Stimulated activated naive CD4-positive, alpha-beta T cell treated with Interleukin-2 at 50 U/mL for 16 hours (primary cell): ENCODE measurements around the gene TMEM101.
"Not testable (repeated sequence)": the region's sequence is repeated elsewhere in the genome, so short reads cannot be mapped to it uniquely, and the experiment has no call there.

Source experiments
- DNase-seq: peaks from one replicate; lab custom pipeline; 2025; lab: John Stamatoyannopoulos, UW

TMEM101 gene

DNA sequence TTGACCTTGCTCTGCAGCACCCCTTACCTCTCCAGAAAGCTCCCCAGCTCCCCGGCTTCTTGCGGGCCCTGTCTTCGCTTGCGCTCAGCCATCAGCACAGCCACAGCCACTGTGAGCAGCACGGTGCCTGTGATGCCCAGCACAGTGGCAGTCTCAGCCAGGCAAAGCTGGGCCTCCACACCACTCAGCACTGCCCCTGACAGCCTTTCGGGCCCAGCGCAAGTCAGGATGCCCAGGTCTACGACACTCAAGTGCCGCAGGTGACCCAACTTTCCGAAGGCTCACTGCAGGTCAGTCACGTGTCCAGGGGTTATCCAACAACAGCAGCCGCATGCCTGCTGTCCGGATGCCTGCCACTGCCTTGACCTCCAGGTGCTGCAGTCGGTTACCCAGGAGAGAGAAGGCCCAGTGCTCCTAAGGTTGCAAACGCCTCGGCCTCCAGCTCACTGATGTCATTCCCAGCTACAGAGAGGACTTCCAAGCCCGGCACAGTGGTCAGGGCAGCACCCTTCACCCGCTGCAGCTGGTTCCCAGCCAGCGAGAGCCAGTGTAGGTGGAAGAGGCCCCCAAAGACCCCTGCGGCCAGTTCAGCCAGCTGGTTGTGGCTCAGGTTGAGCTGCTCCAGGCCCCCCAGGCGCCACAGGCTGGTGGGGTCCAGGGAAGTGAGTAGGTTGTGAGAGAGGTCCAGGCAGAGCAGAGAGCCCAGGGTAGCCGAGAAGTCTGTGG is 8.9 kb upstream of the TMEM101 start:
- no peak for DNase-seq

DNA sequence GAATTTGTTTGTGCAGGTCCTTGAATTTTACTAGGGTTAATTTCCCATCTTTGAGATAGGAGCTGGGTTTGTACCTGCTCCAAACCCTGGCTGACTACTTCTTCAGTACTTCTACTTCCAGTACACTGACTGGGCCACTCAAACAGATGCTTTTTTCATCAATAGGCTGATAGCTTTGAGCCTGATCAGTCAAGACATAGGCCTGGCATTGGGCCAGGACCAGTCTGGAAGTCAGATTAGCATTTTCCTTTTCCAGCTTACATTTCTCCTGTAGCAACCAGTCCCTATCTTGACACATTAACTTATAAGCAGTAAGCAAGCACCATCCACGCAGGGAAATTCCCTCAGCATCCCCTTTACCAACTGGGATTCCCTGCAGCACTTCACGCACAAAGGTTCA is 7.5 kb upstream of the TMEM101 start:
- DNase-seq, result no peak

DNA sequence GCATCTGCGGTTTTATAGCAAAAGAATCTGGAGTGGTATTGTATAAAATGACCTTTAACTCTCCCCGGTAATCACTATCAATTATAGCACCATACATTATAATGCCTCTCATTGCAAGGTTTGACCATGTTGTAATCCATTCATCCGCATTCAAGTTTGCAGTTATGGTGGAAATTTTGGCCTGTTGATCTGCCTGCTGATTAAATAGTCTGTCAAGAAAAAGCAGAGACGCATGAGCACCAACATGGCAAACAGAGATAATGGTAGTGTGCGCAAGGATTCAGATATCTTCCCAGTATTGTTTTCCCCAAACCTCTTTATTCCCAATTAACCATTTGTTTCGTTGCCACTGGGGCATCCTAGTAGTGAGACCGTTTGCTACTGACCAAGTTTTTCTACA is 6.5 kb upstream of the TMEM101 start:
- DNase-seq, result not testable (repeated sequence)

DNA sequence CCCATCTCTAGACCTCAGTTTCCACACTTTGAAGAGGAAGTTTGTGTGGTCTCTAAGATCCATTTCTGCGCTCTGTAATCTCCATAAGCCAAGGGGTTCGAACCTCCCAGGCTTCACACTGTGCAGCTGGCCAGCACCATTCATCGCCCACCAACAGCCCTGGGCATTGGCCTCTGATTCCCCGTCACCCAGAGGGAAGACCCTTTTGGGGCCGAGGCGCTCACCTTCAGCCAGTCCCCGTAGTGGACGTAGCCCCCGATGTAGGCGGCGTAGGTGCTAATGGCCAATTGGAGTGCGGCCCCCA is 678 bp downstream of the TMEM101 start:
- DNase-seq, result no peak

DNA sequence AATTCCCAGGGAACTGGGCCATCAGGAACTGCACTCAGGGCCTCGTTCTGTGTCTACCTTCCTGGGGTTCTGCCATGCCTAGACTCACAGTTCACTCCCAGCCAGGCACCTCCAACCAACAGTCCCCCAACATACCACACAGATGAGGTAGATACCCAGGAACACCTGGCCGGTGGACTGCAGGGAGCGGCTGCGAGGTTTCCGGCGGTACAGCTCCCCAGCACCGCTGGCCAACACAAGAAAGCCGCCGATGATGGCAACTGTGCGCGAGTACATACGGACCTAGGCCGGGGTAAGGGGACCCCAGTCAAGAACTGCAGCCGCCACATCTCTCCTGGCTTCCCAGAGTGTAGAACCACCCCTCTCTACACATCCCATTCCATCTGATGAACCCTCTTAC is 1.9 kb downstream of the TMEM101 start:
- no peak for DNase-seq

DNA sequence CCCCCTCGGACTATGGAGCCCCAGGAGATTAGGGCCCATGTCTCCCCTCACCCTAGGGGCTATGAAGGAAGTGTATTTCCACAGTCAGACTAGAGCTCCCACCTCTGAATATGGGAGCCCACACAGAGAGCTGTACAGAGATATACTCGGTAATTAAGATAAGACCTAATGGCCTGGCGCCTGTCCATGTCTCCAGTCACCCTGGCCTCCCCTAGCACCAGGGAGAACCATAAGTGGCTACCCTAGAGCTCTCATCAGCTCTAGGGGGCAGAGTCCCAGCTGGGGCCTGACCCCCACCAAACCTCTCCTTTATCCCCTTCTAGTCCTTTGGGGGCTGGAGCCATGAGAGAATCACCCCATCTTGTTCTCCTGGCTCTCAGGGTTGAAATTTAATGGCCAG is 2.4 kb downstream of the TMEM101 start:
- DNase-seq, result no peak

DNA sequence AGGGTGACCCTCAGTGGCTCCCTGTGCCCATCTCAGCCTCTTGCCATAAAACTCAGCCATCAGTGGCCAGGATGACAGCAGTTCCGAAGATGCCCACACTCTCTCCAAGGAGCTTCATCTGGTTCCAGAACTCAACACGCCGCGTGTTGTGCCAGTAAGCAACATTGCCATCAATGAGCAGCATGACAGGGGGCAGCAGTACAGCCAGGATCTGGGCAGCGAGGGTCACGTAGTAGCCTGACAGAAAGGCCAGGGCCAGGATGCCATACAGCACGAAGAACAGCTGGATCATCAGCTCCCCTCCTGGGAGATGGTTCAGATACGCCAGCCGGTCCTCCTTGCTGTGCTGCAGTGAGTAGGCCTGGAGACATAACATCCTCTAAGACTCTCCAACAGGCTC is 2.9 kb downstream of the TMEM101 start:
- DNase-seq, result no peak

DNA sequence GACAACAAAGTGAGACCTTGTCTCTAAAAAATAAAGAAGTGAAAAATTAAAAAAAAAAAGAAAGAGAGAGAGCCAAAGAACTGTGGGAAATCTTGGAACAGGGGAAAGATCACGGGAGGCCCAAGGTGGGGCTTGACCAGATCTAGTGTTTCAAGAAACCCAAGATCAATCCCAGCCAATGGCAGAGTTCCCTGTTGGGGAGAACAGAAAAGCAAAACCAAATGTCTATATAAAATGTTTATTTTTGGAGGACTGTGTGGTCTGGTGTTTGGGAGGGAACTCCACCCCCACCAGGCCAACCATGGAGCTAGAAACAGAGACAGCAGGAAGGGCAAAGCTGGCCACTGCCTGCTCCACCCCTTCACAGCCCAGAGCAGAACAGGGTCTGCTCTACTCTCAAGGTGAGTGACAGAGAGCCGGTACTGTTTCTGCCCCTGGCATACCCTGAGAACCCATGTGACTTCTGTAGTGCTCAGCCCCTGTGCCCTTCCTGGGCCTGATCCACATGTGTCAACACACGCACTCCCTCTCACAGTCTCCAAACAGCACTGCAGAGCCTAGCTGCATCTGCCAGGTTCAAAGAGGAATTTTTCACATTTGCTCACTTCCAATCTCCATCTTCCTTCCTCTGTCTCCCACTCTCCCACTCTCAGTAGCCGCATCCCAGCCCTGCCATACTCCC is 3.7 kb downstream of the TMEM101 start:
- DNase-seq, result no peak

DNA sequence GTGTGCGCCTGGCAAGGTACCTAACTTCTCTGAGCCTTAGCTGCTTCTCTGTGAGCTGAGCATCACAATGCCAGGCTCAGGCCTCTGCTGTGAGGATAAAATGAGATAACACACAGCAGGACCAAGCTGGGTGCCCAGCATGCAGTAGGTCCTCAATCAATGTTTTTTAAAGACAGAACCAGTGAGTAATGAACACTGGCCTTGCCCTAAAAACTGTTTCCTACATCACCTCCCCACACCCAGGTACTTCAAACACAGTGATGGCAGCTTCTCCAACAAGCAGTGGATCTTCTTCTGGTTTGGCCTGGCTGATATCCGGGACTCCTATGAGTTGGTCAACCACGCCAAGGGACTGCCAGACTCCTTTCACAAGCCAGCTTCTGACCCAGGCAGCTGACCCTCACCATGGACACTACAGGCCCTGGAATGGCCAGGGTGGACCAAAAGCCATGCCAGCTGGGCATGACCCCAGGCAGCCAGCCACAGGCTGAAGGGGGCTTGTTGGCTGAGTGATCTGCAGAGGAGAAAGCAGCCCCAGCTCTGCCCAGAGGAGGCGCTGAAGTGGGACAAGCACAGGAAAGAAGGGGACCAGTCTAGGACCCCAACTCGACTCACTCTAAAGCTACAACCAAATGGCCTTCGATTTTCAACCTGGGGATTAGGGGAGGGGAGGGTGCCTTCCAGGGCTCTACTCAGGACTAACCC is 6.4 kb downstream of the TMEM101 start:
- DNase-seq, result no peak

DNA sequence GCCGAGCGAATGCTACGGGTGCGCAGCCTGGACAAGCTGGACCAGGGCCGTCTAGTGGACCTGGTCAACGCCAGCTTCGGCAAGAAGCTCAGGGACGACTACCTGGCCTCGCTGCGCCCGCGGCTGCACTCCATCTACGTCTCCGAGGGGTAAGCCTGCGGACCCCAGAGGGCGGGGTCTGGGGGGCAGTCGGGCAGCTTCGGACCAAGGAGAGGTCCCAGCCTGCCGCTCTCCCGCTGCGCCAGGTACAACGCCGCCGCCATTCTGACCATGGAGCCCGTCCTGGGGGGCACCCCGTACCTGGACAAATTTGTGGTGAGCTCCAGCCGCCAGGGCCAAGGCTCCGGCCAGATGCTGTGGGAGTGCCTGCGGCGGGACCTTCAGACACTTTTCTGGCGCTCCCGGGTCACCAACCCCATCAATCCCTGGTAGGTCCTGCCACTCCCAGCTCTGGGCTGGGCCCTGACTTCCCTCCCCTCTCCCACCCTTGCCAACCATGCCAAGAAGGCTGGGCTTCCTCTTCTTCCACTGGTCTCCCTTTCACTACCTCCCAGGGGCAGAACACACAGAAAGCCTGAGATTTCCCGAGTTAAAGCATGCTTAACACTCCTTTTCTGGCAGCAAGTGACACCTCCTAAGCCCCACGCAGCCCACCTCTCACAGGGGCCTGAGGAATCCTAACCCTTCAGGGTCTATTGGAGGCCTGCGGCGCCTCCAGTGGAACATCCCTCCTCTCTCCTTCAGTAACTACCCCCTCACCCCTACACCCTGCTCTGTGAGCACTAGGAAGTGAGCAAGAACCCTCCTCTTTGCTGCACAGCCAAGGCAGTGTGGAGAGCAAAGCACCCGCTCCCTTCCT is 7.2 kb downstream of the TMEM101 start:
- no peak for DNase-seq

DNA sequence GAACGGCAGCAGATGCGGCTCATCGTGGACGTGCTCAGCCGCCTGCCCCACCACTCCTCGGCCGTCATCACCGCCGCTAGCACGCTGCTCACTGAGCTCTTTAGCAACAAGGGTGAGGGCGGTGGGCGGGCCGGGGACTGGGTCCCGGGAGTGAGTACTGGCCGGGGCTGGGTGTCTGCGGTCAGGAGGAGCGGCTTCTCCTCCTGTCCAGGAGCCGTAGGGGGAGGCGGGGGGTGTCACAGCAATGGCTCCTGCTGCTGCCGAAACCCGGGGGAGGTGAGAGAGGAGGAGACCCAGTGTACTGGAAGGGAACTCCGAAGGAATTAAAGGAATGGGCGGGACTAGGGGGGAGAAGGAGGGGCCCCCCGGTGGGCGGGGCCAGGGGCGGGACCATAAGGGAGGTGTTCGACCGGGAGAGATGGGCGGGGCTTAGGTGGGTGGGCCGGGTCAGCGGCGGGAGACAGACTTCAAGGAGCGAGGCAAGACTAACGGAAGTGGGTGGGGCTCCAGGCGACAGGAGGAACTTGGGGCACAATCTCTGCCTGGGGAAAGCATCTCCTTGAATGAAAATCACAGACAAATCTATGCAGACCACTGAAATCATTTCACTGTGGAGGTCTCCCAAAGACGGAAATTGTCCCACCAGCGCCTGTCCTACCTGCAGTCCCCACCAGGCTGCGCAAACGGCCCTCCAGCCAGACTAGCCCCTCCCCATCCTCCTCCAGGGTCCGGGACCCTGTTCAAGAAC is 8.0 kb downstream of the TMEM101 start:
- DNase-seq, result peak; percentile 98

DNA sequence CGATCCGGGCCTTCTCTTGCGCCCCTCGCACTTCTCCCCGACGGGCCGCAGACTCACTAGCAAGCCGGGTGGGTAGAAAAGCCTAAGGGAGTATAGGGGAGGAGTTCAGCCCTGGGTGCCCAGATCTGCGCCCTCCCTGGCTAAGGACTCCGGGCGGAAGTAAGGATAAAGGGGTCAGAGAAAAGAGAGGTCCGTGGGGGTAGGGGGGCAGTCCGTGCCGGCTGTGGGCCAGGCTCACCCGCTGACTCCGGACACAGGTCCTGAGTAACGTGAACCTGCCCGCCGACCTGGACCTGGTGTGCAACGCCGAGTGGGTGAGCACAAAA is 8.5 kb downstream of the TMEM101 start:
- DNase-seq, result peak; percentile 30

DNA sequence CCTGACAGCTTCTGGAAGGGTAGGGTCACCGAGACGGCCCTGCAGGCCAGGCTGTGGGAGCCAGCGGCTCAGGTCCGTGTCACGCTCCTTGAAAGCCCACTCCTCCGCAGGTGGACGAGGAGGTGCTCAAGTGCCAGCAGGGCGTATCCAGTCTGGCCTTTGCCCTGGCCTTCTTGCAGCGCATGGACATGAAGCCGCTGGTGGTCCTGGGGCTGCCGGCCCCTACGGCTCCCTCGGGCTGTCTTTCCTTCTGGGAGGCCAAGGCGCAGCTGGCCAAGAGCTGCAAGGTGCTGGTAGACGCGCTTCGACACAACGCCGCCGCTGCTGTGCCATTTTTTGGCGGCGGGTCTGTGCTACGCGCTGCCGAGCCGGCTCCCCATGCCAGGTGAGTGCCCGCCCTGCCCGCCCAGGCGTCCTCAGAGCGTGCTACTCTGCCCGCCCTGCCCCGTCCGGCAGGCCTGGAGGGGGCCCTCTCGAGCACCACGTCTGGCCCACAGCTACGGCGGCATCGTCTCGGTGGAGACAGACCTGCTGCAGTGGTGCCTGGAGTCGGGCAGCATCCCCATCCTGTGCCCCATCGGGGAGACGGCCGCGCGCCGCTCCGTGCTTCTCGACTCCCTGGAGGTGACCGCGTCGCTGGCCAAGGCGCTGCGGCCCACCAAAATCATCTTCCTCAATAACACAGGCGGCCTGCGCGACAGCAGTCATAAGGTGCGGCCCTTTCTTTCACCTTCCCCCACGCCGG is 9.1 kb downstream of the TMEM101 start:
- peak; percentile 23 for DNase-seq

DNA sequence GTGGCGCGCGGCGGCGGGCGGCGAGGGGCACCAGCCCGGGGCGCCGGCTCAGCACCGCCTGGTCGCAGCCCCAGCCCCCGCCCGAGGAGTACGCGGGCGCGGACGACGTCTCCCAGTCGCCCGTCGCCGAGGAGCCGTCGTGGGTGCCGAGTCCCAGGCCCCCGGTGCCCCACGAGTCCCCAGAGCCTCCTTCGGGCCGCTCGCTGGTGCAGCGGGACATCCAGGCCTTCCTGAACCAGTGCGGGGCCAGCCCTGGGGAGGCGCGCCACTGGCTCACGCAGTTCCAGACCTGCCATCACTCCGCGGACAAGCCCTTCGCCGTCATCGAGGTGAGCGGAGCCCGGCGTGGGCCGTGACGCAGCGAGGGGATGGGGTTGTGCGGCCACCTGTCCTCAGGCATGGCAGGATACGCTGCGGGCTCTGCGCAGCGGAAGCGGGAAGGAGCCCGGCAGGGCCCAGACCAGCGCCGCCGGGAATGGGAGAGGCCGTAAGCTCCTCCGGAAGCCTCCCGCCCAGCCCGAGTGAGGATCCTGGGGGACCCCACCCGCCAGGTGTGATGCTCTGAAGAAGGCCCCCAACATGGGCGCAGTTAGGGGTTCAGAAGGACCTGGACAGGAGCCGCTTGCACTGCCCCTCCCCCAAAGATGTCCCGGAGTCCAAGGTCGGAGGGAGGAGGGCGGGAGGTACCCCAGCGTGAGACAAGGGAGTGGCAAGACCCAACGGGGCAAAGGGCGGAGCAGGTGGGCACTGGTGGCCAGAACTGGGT is 9.8 kb downstream of the TMEM101 start:
- DNase-seq, result peak; percentile 2

DNA sequence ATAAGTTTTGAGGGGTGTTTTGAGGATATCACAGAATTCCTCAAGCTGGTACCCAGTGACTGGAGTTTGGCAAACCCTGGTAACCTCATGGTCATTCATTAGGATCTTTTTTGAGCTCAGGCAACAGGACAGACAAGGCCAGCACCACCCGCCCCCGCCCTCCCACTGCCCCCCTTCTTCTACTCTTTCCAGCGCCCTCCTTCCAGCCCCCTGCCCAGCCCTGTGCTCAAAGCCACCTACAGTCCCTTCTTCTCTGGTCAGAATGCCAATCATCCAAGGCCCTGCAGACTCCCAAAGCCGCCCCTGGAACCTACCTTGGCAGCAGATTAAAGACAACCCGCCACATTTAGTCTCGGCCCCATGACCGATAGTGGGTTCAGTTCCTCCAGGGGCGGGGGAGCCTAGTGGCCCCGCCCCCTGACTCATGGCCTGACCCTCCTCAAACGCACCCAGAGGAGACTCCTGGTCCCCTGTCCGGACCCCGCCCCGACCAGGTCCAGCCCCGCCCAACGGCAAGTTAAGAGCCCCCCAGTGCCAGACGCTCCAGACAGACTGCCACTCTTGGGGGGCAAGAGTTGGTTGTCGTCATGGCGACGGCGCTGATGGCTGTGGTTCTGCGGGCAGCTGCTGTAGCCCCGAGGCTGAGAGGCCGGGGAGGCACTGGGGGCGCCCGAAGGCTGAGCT is 10.5 kb downstream of the TMEM101 start, which contains the start of gene NAGS:
Gene NAGS (plus strand): TSS at position 546 of the 684 bp plus-strand sequence. CDS start 42 bp downstream, at position 588.
- DNase-seq, result no peak

DNA sequence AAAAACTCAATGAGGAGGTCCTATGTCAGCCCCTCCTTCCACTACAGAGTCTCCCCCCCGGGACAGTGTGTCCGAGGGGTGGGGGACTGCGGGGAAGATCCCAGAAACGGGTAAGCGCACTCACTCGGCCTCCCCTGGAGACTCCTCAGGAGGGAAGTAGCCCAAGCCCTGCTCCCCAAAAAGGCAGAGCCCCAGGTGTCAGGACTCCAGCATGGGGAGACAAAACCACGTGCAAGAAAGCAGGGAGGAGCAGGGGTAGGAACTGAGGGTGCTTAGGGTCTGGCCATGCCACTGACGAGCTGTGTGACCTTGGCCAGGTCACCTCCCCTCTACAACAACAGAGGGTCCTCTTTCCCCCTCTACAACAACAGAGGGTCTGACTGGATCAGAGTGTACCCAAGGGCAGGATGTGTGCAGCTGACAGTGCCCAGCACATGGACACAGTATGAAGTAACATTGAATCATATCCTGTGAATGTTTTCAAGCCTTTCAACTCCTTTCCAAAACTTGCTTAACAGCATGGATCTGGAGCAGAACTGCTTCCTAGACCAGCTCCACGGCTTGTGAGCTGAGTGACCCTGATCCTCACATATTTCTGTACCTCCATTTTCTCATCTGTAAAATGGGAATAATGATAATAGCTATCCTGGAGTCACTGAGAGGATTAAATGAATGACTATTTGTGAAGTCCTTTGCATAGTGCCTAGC is 12.5 kb downstream of the TMEM101 start:
- no peak for DNase-seq

DNA sequence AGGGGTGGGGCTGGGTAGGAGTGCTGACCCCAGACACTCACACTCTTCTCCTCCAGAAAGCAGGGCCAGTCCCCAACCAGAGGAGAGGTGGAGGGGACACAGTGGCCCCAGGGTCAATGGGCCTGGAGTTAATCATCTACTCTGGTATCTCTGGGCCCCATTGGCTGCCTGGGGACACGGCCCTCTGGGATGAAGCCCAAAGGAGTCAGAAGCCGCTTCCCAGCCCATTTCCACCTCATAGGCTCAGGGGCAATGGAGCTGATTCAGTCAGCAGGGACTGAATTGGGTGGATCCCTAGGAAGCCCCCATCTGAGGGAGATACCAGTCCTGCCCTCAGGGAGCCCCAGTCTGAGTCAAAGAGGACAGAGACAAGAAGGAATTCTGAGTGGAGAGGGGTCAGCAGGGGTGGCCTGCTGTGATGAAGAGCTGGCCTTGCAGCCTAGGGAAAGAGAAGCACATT is 13.3 kb downstream of the TMEM101 start:
- DNase-seq, result no peak

DNA sequence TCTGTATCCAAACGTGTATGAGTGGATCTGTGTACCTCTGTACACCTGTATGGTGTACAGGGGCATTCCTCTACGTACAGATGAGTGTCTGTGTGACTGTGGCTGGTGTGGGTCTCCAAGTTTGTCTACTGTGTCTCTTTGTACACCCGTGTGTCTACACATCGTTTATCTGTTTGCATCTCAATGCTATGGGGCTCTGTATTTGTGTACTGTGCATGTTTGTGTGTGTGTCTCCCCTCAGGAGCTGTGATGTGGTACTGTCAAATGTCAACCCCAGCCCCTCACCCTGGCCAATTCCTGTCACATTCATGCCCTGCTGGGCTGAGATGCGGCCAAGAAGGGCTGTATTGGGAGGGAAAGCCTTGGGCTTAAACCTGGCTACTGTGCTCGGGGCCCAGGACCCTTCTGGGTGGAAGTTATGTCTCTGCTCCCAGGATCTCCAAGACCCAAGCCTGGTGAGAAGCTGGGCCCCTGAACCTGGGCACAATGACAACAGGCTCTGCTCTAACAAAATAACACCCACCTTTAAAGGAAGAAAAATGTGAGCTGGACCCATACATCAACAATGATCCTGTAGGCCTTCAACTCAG is 13.8 kb downstream of the TMEM101 start:
- no peak for DNase-seq
